Hematopoietic multipotent progenitor cell treated with erythropoietin and hydrocortisone succinate and interleukin-3 and kit ligand, for 4 days (in vitro differentiated cells): Measurements from ENCODE around the gene ACOT11.
"Not testable (repeated sequence)": the region's sequence is repeated elsewhere in the genome, so short reads cannot be mapped to it uniquely, and the experiment has no call there.

Experiments used
- DNase-seq: peaks from one replicate; pipeline ENCODE4 v3.0.0-alpha.2; 2015

The ACOT11 gene

GRCh38 chr1:54547601-54548388 is at the start of gene ACOT11:
TSS of gene ACOT11 (plus strand) at chr1:54548228. CDS start at chr1:54548310, 82 bp downstream.
- peak; percentile 97 for DNase-seq

GRCh38 chr1:54498383-54499096 is 49.5 kb upstream of the ACOT11 start:
- no peak for DNase-seq

- DNase-seq = no peak
Measured at GRCh38 chr1:54499097-54499359, 49.0 kb upstream of the ACOT11 start.

- DNase-seq = peak; percentile 87
Measured at GRCh38 chr1:54499360-54500106, 48.5 kb upstream of the ACOT11 start.

- DNase-seq = no peak
Measured at GRCh38 chr1:54500107-54500431, 48.0 kb upstream of the ACOT11 start.

- no peak for DNase-seq
Measured at GRCh38 chr1:54501849-54502248, 46.2 kb upstream of the ACOT11 start.

GRCh38 chr1:54502342-54502741 is 45.7 kb upstream of the ACOT11 start:
- no peak for DNase-seq

- no peak for DNase-seq
Measured at GRCh38 chr1:54506594-54506993, 41.4 kb upstream of the ACOT11 start.

- no peak for DNase-seq
Measured at GRCh38 chr1:54507033-54507870, 40.8 kb upstream of the ACOT11 start.

- DNase-seq = peak; percentile 31
Measured at GRCh38 chr1:54510715-54511270, 37.2 kb upstream of the ACOT11 start.

GRCh38 chr1:54513921-54514580 is 34.0 kb upstream of the ACOT11 start:
- not testable (repeated sequence) for DNase-seq

- no peak for DNase-seq
Measured at GRCh38 chr1:54516249-54516920, 31.6 kb upstream of the ACOT11 start.

- DNase-seq = no peak
Measured at GRCh38 chr1:54517496-54517895, 30.5 kb upstream of the ACOT11 start.

- no peak for DNase-seq
Measured at GRCh38 chr1:54518489-54518888, 29.5 kb upstream of the ACOT11 start.

- DNase-seq = peak; percentile 42
Measured at GRCh38 chr1:54519709-54520108, 28.3 kb upstream of the ACOT11 start.

- no peak for DNase-seq
Measured at GRCh38 chr1:54520631-54521321, 27.3 kb upstream of the ACOT11 start.

GRCh38 chr1:54526565-54526964 is 21.5 kb upstream of the ACOT11 start:
- DNase-seq = not testable (repeated sequence)

- no peak for DNase-seq
Measured at GRCh38 chr1:54528613-54529012, 19.4 kb upstream of the ACOT11 start.

- no peak for DNase-seq
Measured at GRCh38 chr1:54532033-54532432, 16.0 kb upstream of the ACOT11 start.

- DNase-seq = not testable (repeated sequence)
Measured at GRCh38 chr1:54536656-54537055, 11.4 kb upstream of the ACOT11 start.

GRCh38 chr1:54537611-54538010 is 10.4 kb upstream of the ACOT11 start:
- no peak for DNase-seq
